IMR-90 (cell line): ENCODE data around the gene DCUN1D5. TPM values are rescaled to one million over a fixed set of nuclear protein-coding genes. Genes with fewer than 3 reads are reported as not detected.

Experiments
- ATAC-seq: fragments of 200-7000 bp; cut with Tn5 transposase; 2 replicates; pipeline ENCODE4 v1.9.1; 2020; ENCODE audit warnings: low read depth, mild to moderate bottlenecking, moderate library complexity
- BruUV-seq: library from RNA; stranded (reverse); fragments of 400-500 nt; replicated peaks from 2 replicates; lab custom pipeline; 2021; lab: Mats Ljungman, UMichigan
- CTCF ChIA-PET: fragments of 300-600 bp; formaldehyde crosslinking; extraction: SDS; loops from one replicate; lab custom pipeline; 2021; ENCODE audit warnings: antibody characterized with exemption; lab: Yijun Ruan, JAX
- POLR2A ChIA-PET: fragments of 300-600 bp; sonication (Branson Sonifier 250); formaldehyde crosslinking; loops from one replicate; lab custom pipeline; 2022; ENCODE audit warnings: antibody characterized with exemption; ENCODE audit not compliant: unreplicated experiment; lab: Charles Lee
- DNase-seq: peaks from one replicate; pipeline ENCODE4 v3.0.0; 2013
- H2AFZ ChIP-seq: replicated peaks from 2 replicates; pipeline ENCODE3; 2013; ENCODE audit warnings: low read length, mild to moderate bottlenecking; ENCODE audit not compliant: poor library complexity
- H2AK5ac ChIP-seq: 2 replicates; pipeline ENCODE4 v1.6.1; 2013; ENCODE audit warnings: low read depth, low read length, inconsistent platforms
- H2AK9ac ChIP-seq: replicated peaks from 2 replicates; pipeline ENCODE3; 2013; ENCODE audit warnings: mild to moderate bottlenecking, low read depth, low read length, moderate library complexity; ENCODE audit not compliant: poor library complexity
- H2BK120ac ChIP-seq: 2 replicates; pipeline ENCODE4 v1.6.1; 2013; ENCODE audit warnings: low read depth, low read length, inconsistent platforms
- H2BK15ac ChIP-seq: 3 replicates; pipeline ENCODE4 v1.6.1; 2013; ENCODE audit warnings: low read depth, low read length, inconsistent platforms
- H2BK20ac ChIP-seq: 2 replicates; pipeline ENCODE4 v1.6.1; 2013; ENCODE audit warnings: low read depth, mild to moderate bottlenecking, inconsistent platforms, low read length, moderate library complexity
- H2BK5ac ChIP-seq: 2 replicates; pipeline ENCODE4 v1.6.1; 2013; ENCODE audit warnings: mild to moderate bottlenecking, low read depth, low read length, inconsistent platforms; ENCODE audit not compliant: poor library complexity, severe bottlenecking
- H3K14ac ChIP-seq: replicated peaks from 2 replicates; pipeline ENCODE4 v1.6.1; 2013; ENCODE audit warnings: low read depth, low read length, inconsistent platforms
- H3K18ac ChIP-seq: 2 replicates; pipeline ENCODE4 v1.6.1; 2013; ENCODE audit warnings: low read depth, low read length, control low read depth
- H3K23ac ChIP-seq: 2 replicates; pipeline ENCODE4 v1.6.1; 2013; ENCODE audit warnings: low read depth, low read length, inconsistent platforms
- H3K27ac ChIP-seq: 2 replicates; pipeline ENCODE4 v1.5.1; 2013; ENCODE audit warnings: mild to moderate bottlenecking, control low read depth, low read length; ENCODE audit not compliant: insufficient read depth
- H3K27me3 ChIP-seq: 2 replicates; pipeline ENCODE4 v1.6.1; 2013; ENCODE audit warnings: low read length; ENCODE audit not compliant: control insufficient read depth, insufficient read depth
- H3K36me3 ChIP-seq: 2 replicates; pipeline ENCODE4 v1.6.1; 2013; ENCODE audit warnings: low read length, mixed read lengths; ENCODE audit not compliant: control insufficient read depth, insufficient read depth
- H3K4ac ChIP-seq: 2 replicates; pipeline ENCODE4 v1.6.1; 2013; ENCODE audit warnings: low read depth, low read length, inconsistent platforms
- H3K4me1 ChIP-seq: 2 replicates; pipeline ENCODE4 v1.6.1; 2013; ENCODE audit warnings: low read length, mixed read lengths; ENCODE audit not compliant: control insufficient read depth, insufficient read depth
- H3K4me2 ChIP-seq: 2 replicates; pipeline ENCODE4 v1.6.1; 2013; ENCODE audit warnings: low read depth, mild to moderate bottlenecking, control low read depth, low read length, moderate library complexity
- H3K4me3 ChIP-seq: 2 replicates; pipeline ENCODE4 v1.5.1; 2013; ENCODE audit warnings: low read depth, mild to moderate bottlenecking, control low read depth, low read length, moderate library complexity; ENCODE audit not compliant: insufficient read depth
- H3K56ac ChIP-seq: 2 replicates; pipeline ENCODE4 v1.6.1; 2013; ENCODE audit warnings: low read length, inconsistent platforms; ENCODE audit not compliant: insufficient read depth; ENCODE audit errors: extremely low read depth
- H3K79me1 ChIP-seq, 2 experiments: 2 replicates each; pipeline ENCODE4 v1.6.1; 2013; ENCODE audit warnings: low read length in 2 of 2, inconsistent platforms in 1 of 2, low read depth in 1 of 2
- H3K9ac ChIP-seq: 2 replicates; pipeline ENCODE4 v1.6.1; 2013; ENCODE audit warnings: low read depth, low read length, control low read depth
- H3K9me1 ChIP-seq: 2 replicates; pipeline ENCODE4 v1.6.1; 2013; ENCODE audit warnings: low read length, inconsistent platforms; ENCODE audit not compliant: insufficient read depth
- H3K9me3 ChIP-seq: 2 replicates; pipeline ENCODE4 v1.6.1; 2013; ENCODE audit warnings: low read length; ENCODE audit not compliant: control insufficient read depth, insufficient read depth
- H4K20me1 ChIP-seq: 2 replicates; pipeline ENCODE4 v1.6.1; 2013; ENCODE audit warnings: low read length, inconsistent platforms; ENCODE audit not compliant: insufficient read depth
- H4K5ac ChIP-seq: 2 replicates; pipeline ENCODE4 v1.6.1; 2013; ENCODE audit warnings: mild to moderate bottlenecking, low read depth, low read length, control low read depth
- H4K8ac ChIP-seq, 2 experiments: 2 replicates each; pipeline ENCODE4 v1.6.1; 2013; ENCODE audit warnings: low read depth in 2 of 2, low read length in 2 of 2, control low read depth in 1 of 2, inconsistent platforms in 1 of 2
- H4K91ac ChIP-seq: 2 replicates; pipeline ENCODE4 v1.6.1; 2013; ENCODE audit warnings: low read depth, low read length, inconsistent platforms; ENCODE audit not compliant: insufficient read depth
- BHLHE40 ChIP-seq: fragments of 150-350 bp; IDR thresholded peaks from 2 replicates; pipeline ENCODE4 v1.6.1; 2016; ENCODE audit warnings: mild to moderate bottlenecking, low read depth, low read length
- CEBPB ChIP-seq: IDR thresholded peaks from 2 replicates; pipeline ENCODE4 v1.6.1; 2012; ENCODE audit warnings: low read depth, low read length, improper control_type of control experiment
- ELK1 ChIP-seq: fragments of 150-350 bp; IDR thresholded peaks from 2 replicates; pipeline ENCODE4 v1.6.1; 2016; ENCODE audit warnings: low read depth, mild to moderate bottlenecking, low read length, moderate library complexity, borderline replicate concordance
- FOS ChIP-seq: fragments of 150-350 bp; IDR thresholded peaks from 2 replicates; pipeline ENCODE4 v1.6.1; 2016; ENCODE audit warnings: low read depth, low read length
- MAFK ChIP-seq: IDR thresholded peaks from 2 replicates; pipeline ENCODE4 v1.6.1; 2012; ENCODE audit warnings: low read depth, low read length, improper control_type of control experiment
- MAZ ChIP-seq: IDR thresholded peaks from 2 replicates; pipeline ENCODE4 v1.6.1; 2012; ENCODE audit warnings: low read depth, mild to moderate bottlenecking, low read length, improper control_type of control experiment, moderate library complexity, borderline replicate concordance
- MXI1 ChIP-seq: IDR thresholded peaks from 2 replicates; pipeline ENCODE4 v1.6.1; 2012; ENCODE audit warnings: low read depth, mild to moderate bottlenecking, low read length, moderate library complexity, borderline replicate concordance
- NFE2L2 ChIP-seq: fragments of 150-350 bp; IDR thresholded peaks from 2 replicates; pipeline ENCODE4 v1.6.1; 2016; ENCODE audit warnings: low read depth, mild to moderate bottlenecking, low read length
- RCOR1 ChIP-seq: IDR thresholded peaks from 2 replicates; pipeline ENCODE4 v1.6.1; 2012; ENCODE audit warnings: mild to moderate bottlenecking, low read length, improper control_type of control experiment; ENCODE audit not compliant: insufficient replicate concordance
- USF2 ChIP-seq: fragments of 150-350 bp; IDR thresholded peaks from 2 replicates; pipeline ENCODE4 v1.6.1; 2017; ENCODE audit warnings: mild to moderate bottlenecking, antibody characterized with exemption, low read length, low read depth
- WGBS, 2 experiments: methylation state at CpG; one replicate each; pipeline versions ENCODE4 v1.1.5 to v1.1.7; 2013; ENCODE audit warnings: missing lambda C conversion rate in 2 of 2; ENCODE audit not compliant: insufficient read length in 1 of 2; ENCODE audit errors: extremely low coverage in 2 of 2; 5-methylcytosine and 5-hydroxymethylcytosine counted together
- dilution Hi-C: fragments of 300-500 bp; cut with HindIII; formaldehyde crosslinking; loops from one replicate; pipeline ENCODE4 v1.14.3; 2018; ENCODE audit warnings: low sequenced_read_pairs; ENCODE audit not compliant: unreplicated experiment
- in situ Hi-C: fragments of 300-500 bp; cut with MboI; formaldehyde crosslinking; loops from 3 replicates; pipeline ENCODE4 v1.14.3; 2019; ENCODE audit warnings: low sequenced_read_pairs, inconsistent platforms, mixed read lengths
- intact Hi-C: fragments of 100-400 bp; cut with micrococcal nuclease; formaldehyde crosslinking; loops from 2 replicates; pipeline ENCODE4 v1.10.0; 2022
- polyA plus RNA-seq, 3 experiments: library from polyadenylated mRNA; depleted of rRNA; stranded (reverse); fragments of >200 nt; gene quantifications; 2 replicates each; pipeline ENCODE4 v1.2.3, GENCODE V29; 2012; ENCODE audit warnings: low replicate concordance in 1 of 3
- total RNA-seq: library from RNA; depleted of rRNA; stranded (reverse); fragments of >200 nt; gene quantifications from 2 replicates; pipeline ENCODE4 v1.2.3, GENCODE V29; 2012
- TF ChIP-seq, protein P1 (sequence below): conservative IDR thresholded peaks from 2 replicates; pipeline ENCODE4 v1.5.1; 2012; ENCODE audit warnings: mild to moderate bottlenecking, low read depth, low read length, improper control_type of control experiment

DCUN1D5 gene
- total and polyA plus RNA-seq, 2 of the 4 experiments (the other 2 are of a cell fraction): 47.8 to 58.3 TPM

DNA sequence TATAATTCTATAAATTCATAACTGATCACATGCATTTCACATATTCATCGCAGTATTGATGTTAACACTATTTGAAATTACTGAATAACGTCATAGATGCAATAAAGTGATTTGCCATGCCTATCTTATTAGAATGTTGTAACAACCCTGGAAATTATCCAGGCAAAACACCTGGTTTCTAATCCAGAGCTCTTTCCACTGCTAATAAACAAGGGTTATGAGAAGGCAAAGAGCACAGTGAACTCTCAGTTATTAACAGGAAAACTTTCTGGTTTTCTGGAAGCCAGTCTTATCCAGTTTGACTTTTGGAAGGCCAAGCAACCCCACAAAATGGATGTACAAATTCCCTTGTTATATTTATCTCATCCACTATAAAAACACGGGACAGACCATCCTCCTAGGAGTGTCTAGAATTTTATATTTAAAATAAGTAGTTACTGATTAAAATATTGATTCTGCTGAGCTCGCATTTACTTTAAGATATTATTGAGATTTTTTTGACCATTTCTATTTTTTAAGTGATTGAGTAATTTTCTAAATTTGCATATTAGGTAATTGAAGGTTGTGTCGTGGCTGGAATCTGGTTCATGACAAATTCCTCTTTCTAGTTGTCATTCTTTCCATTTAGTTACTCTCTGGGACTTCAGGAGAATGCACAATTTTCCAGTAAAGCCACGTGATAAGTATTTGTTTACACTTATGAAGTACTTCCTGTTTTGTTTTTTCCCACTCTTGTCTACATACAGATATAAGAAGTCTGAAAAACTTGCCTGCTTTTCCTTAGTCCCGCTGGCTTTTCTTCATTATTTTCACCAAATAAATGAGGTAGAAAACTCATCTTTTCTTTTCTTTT lies 47.9 kb downstream of the DCUN1D5 start (continued):
- TF ChIP-seq CEBPB: no peak

GRCh38 chr11:103042161-103042560 lies 49.8 kb downstream of the DCUN1D5 start:
- dilution Hi-C loops (no loop called here), in situ Hi-C loops (no loop called here), intact Hi-C loops (no loop called here)
- POLR2A ChIA-PET: no interaction called here
- no peak overlapping the region for H2BK15ac ChIP-seq
- H3K14ac ChIP-seq: no peak overlapping the region
- BruUV-seq: no TSS peak
- no peak overlapping the region for H2BK20ac ChIP-seq
- no peaks in the 10 kb centered on the region for H4K20me1 ChIP-seq
- no peak overlapping the region for H3K56ac ChIP-seq
- H3K9ac ChIP-seq: no peak overlapping the region
- no peak overlapping the region for H3K23ac ChIP-seq
- ATAC-seq: no peak
- H3K18ac ChIP-seq: no peak overlapping the region
- H2AK5ac ChIP-seq: no peak overlapping the region
- no peaks in the 10 kb centered on the region for H3K9me1 ChIP-seq
- no peak overlapping the region for H2AFZ ChIP-seq
- H3K9me3 ChIP-seq: no peaks in the 10 kb centered on the region
- H4K91ac ChIP-seq: no peak overlapping the region
- H3K79me1 ChIP-seq: no peaks in the 10 kb centered on the region
- no peak overlapping the region for H3K4me3 ChIP-seq
- no peak overlapping the region for H3K4ac ChIP-seq
- H4K8ac ChIP-seq: no peak overlapping the region
- H2BK120ac ChIP-seq: no peak overlapping the region
- no peak for DNase-seq
- no peak overlapping the region for H2AK9ac ChIP-seq
- H2BK5ac ChIP-seq: no peak overlapping the region
- H3K27me3 ChIP-seq: no peaks in the 10 kb centered on the region
- H3K27ac ChIP-seq: no peak overlapping the region
- H3K36me3 ChIP-seq: no peaks in the 10 kb centered on the region
- no peak overlapping the region for H4K5ac ChIP-seq
- H3K4me1 ChIP-seq: no peaks in the 10 kb centered on the region
- H3K4me2 ChIP-seq: no peak overlapping the region
- no CpG with 5 or more reads among the region's 2 CpGs for WGBS, 2 experiments
- CTCF ChIA-PET: no interaction called here
- TF ChIP-seq BHLHE40 (no peak), RCOR1 (no peak), USF2 (no peak), MAFK (no peak), FOS (no peak), NFE2L2 (no peak), ELK1 (no peak), MAZ (no peak), MXI1 (no peak)
- TF ChIP-seq, protein P1, sequence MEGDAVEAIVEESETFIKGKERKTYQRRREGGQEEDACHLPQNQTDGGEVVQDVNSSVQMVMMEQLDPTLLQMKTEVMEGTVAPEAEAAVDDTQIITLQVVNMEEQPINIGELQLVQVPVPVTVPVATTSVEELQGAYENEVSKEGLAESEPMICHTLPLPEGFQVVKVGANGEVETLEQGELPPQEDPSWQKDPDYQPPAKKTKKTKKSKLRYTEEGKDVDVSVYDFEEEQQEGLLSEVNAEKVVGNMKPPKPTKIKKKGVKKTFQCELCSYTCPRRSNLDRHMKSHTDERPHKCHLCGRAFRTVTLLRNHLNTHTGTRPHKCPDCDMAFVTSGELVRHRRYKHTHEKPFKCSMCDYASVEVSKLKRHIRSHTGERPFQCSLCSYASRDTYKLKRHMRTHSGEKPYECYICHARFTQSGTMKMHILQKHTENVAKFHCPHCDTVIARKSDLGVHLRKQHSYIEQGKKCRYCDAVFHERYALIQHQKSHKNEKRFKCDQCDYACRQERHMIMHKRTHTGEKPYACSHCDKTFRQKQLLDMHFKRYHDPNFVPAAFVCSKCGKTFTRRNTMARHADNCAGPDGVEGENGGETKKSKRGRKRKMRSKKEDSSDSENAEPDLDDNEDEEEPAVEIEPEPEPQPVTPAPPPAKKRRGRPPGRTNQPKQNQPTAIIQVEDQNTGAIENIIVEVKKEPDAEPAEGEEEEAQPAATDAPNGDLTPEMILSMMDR: no peak
